MM.1S (cell line): Measurements from ENCODE around the gene GSG1L.

Experiments
- EZH2 ChIP-seq: fragments of 300-600 bp; sonication (generic); optimal IDR thresholded peaks from 2 replicates; pipeline ENCODE3; 2017; ENCODE audit warnings: low read depth, mild to moderate bottlenecking, antibody characterized with exemption, low read length, mixed read lengths
- EZH2phosphoT487 ChIP-seq: fragments of 300-600 bp; sonication (generic); IDR thresholded peaks from 2 replicates; pipeline ENCODE4 v1.6.1; 2018; ENCODE audit warnings: antibody characterized with exemption, low read length
- TF ChIP-seq, protein P1 (sequence below): fragments of 300-600 bp; sonication (generic); IDR thresholded peaks from 2 replicates; pipeline ENCODE4 v1.5.1; 2016; ENCODE audit warnings: antibody characterized with exemption, low read length, mixed read lengths

DNA sequence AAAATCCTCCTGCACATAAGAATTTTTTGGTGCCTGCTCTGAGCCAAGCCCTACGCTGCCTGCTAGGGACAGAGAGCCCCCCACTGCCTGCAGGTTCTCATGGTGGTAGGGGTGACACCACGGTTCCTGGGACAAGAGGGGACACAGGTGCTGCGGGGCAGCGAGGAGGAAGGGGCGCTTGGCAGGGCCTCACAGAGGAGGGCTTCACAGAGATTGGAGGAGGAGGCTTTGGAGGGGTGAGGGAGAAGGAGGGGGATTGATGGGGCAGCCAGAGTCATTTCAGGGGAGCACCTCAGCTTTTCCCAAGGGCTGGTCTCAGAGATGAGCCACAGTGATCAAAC is 29.8 kb upstream of the GSG1L start:
- TF ChIP-seq, protein P1, sequence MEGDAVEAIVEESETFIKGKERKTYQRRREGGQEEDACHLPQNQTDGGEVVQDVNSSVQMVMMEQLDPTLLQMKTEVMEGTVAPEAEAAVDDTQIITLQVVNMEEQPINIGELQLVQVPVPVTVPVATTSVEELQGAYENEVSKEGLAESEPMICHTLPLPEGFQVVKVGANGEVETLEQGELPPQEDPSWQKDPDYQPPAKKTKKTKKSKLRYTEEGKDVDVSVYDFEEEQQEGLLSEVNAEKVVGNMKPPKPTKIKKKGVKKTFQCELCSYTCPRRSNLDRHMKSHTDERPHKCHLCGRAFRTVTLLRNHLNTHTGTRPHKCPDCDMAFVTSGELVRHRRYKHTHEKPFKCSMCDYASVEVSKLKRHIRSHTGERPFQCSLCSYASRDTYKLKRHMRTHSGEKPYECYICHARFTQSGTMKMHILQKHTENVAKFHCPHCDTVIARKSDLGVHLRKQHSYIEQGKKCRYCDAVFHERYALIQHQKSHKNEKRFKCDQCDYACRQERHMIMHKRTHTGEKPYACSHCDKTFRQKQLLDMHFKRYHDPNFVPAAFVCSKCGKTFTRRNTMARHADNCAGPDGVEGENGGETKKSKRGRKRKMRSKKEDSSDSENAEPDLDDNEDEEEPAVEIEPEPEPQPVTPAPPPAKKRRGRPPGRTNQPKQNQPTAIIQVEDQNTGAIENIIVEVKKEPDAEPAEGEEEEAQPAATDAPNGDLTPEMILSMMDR: no peak
- no peak for TF ChIP-seq EZH2
- no peak for TF ChIP-seq EZH2phosphoT487
